GM19324 (cell line): ENCODE data around the gene ITFG2.
"Not testable (repeated sequence)": the region's sequence is repeated elsewhere in the genome, so short reads cannot be mapped to it uniquely, and the experiment has no call there.

Experiments used
- ATAC-seq: cut with Tn5 transposase; IDR thresholded peaks from one replicate; pipeline ENCODE4 v1.9.1; 2021; ENCODE audit warnings: mild to moderate bottlenecking, moderate library complexity; ENCODE audit not compliant: unreplicated experiment, low FRiP score

ITFG2 gene

DNA sequence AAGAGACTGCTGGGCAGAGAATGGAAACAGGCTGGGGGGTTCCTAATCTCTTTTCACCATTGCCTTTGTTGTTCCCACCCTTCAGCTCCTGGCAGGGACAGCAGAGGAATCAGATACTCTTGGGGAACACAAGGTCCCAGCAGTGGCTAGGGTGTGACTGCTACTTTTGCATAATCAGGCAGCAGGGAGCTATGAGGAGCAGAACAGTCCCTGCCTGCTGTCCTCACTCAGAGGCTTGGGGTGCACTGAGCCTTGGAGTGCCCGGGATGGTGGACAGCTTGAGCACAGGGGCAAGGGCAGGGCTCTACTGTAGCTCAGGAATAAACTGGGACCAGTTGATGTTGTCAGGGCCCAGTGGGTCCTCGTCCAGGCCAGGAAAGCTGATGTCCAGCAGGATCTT is 45.9 kb downstream of the ITFG2 start:
- no peak for ATAC-seq

DNA sequence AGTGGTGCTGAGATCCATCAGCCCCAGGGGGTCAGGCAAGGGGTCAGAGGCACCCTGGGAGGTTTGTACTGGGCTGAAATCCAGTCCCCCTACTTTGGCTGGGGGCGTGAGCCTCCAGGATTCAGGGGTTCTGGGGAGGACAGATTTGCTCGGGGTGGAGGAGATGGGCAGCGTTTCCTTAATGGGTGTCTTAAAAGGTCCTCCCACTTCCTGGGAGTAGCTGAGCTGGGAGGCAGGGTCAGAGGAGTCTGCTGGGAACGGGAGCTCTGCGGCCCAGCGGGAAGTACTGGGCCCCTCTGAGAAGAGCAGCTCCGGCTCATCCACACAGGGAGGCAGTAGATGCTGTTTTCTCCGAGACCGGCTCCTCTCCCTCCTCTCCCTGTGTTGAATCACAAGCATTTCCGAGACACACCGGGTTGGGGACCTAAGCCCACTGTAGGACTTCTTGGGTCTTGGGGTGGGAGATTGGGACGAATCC is 46.5 kb downstream of the ITFG2 start:
- ATAC-seq: no peak

DNA sequence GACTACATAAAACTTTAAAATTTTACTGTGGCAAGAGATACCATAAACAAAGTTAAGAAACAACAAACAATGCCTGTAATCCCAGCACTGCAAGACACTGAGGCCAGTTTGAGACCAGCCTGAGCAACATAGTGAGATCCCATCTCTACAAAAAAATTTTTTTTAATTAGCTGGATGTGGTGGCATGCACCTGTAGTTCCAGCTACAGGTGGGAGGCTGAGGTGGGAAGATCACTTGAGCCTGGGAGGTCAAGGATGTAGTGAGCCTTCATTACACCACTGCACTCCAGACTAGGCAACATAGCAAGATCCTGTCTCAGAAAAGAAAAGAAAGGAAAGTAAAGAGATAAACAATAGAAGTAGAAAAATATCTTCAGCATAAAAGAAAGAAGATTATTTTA is 47.7 kb downstream of the ITFG2 start:
- ATAC-seq: no peak

DNA sequence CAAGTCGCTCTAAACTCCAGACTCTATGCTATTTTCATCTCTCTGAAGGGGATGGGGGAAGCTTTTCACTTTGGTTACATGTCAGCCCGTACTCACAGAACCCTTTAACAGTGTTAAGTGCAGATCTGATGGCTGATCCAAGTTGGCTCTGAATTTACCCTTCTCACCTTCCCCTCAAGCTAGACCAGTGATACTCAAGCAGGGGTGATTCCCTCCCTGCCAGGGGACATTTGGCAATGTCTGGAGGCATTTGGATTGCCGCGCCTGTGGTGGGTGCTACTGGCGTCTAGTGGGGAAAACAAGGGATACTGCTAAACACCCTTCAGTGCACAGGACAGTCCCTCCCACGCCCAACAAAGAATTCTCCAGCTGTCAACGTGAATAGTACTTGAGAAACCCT is 50.4 kb downstream of the ITFG2 start:
- ATAC-seq: no peak

DNA sequence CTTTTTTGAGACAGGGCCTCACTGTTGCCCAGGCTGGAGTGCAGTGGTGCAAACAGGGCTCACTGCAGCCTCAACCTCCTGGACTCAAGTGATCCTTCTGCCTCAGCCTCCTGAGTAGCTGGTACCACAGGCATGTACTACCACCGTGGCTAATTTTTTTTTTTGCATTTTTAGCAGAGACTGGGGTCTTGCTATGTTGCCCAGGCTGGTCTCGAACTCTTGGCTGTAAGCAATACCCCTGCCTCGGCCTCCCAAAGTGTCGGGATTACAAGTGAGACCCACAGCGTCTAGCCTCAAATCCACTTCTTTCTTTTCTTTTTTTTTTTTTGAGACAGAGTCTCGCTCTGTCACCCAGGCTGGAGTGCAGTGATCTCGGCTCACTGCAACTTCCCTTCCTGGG is 50.9 kb downstream of the ITFG2 start:
- not testable (repeated sequence) for ATAC-seq

DNA sequence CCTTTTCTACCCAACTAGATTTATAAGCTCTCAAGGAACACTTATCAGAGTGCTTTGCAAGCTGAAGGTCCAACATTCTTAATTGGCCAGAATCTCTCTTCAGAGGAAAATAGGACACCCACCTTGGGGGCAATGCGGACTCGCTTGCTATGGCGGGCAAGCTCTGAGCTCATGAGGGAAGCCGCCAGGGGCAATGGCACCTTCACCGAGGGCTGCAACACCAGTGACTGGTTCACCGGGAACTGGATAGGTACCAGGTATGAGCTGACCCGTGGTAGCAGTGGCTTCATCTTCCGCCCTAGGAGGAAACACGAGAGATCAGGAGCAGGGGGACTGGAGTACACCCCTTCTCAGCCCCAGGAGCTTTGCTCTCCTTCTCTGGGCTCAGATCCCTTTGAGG is 51.7 kb downstream of the ITFG2 start:
- ATAC-seq: no peak

DNA sequence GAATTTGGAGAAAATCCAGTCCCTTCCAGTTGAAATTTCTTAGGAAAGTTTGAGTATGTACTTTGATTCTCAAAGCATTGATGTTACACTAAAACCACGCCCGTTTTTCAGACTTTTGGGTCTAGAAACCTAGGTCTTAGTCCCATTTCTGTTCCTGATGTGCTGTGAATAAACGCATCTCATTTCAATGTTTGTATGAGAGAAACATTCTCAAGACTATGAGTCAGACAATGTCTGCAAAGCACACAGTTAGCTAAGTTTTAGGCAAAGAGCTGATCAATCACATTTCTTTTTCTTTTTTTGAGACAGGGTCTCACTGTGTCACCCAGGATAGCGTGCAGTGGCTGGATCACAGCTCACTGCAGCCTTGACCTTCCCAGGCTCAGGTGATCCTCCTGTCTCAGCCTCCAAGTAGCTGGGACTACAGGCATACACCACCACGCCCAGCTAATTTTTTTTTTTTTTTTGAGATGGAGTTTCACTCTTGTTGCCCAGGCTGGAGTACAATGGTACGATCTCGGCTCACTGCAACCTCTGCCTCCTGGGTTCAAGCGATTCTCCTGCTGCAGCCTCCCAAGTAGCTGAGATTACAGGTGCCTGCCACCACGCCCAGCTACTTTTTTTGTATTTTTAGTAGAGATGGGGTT is 56.6 kb downstream of the ITFG2 start:
- not testable (repeated sequence) for ATAC-seq
